ENCODE data around the gene ITGA1. TPM values are rescaled to one million over a fixed set of nuclear protein-coding genes. Genes with fewer than 3 reads are reported as not detected.

The ITGA1 gene
- total and polyA plus RNA-seq, 2 donors from 2014 or later, result 13.3 to 65.6 TPM

- no peaks in the 10 kb centered on the region for H3K36me3 ChIP-seq (ENCODE audit: control insufficient read depth in 2 of 3, insufficient read depth in 3 of 3, low read length in 3 of 3)
- H3K9me3 ChIP-seq (ENCODE audit: control insufficient read depth in 2 of 3, insufficient read depth in 1 of 3, low read length in 3 of 3), result no peaks in the 10 kb centered on the region
- H3K27ac ChIP-seq (ENCODE audit: low read depth in 2 of 2, low read length in 2 of 2), result no peak overlapping the region
- intact Hi-C loops (cut with DNase I), result no loop called here
- H3K9ac ChIP-seq (ENCODE audit: low read length in 3 of 3), result no peak overlapping the region
- no peak overlapping the region for H3K4me3 ChIP-seq (ENCODE audit: low read length in 3 of 3)
- DNase-seq (no peak), FAIRE-seq (no peak)
- no peak for TF ChIP-seq CTCF (IDR thresholded peaks at IDR 0.05; ENCODE audit: borderline replicate concordance, extremely low read depth, insufficient read depth)
- H3K4me1 ChIP-seq (ENCODE audit: control insufficient read depth in 2 of 3, insufficient read depth in 2 of 3, low read depth in 1 of 3, low read length in 3 of 3), result no peaks in the 10 kb centered on the region
- no peaks in the 10 kb centered on the region for H3K27me3 ChIP-seq (ENCODE audit: control insufficient read depth, insufficient read depth, low read length)
These were observed 42.9 kb downstream of the ITGA1 start for GRCh38 chr5:52830650-52831049.

DNA sequence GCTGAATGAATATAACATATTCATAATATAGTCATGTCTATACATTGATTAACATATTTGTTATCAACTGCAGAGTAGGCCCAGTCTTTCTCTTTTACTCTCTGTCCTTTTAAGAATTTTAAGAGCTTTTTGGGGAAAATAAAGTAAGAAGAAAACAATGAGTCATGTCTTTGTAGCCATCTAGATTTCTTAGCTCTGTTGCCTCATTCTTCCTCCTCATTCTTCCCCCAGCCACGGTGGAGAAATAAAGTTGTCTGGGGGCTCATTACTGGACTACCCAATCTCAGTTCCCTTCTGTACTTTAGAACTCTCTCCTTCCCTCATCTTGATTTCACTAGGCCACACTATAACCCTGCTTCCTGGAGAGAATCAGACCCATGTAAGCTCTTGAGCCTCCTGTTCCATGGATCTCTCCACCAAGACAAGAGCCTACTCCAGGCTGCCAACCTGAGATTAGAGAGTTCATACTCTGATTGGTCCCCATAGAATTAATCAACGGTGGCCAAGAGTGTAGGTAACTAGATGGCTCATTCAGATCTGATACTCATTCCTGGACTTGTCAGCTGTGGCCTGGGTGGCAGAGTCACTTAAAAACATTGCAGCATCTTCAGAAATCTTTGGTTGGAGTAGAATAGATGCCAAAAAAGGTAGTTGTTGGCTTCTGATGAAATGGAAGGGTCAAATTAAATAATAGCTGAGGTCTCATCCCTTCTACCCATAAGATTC lies 44.2 kb downstream of the ITGA1 start:
- no peaks in the 10 kb centered on the region for H3K9me3 ChIP-seq (ENCODE audit: control insufficient read depth in 2 of 3, insufficient read depth in 1 of 3, low read length in 3 of 3)
- H3K4me3 ChIP-seq (ENCODE audit: low read length in 3 of 3), result no peak overlapping the region
- H3K4me1 ChIP-seq (ENCODE audit: control insufficient read depth in 2 of 3, insufficient read depth in 2 of 3, low read depth in 1 of 3, low read length in 3 of 3), result no peaks in the 10 kb centered on the region
- H3K9ac ChIP-seq (ENCODE audit: low read length in 3 of 3), result no peak overlapping the region
- H3K36me3 ChIP-seq (ENCODE audit: control insufficient read depth in 2 of 3, insufficient read depth in 3 of 3, low read length in 3 of 3), result no peaks in the 10 kb centered on the region
- intact Hi-C loops (cut with DNase I), result no loop called here
- no peak for TF ChIP-seq CTCF (IDR thresholded peaks at IDR 0.05; ENCODE audit: borderline replicate concordance, extremely low read depth, insufficient read depth)
- DNase-seq, result no peak
- no peak overlapping the region for H3K27ac ChIP-seq (ENCODE audit: low read depth in 2 of 2, low read length in 2 of 2)
- H3K27me3 ChIP-seq (ENCODE audit: control insufficient read depth, insufficient read depth, low read length), result no peaks in the 10 kb centered on the region
- FAIRE-seq, result no peak

GRCh38 chr5:52834320-52834719 lies 46.6 kb downstream of the ITGA1 start:
- H3K9me3 ChIP-seq (ENCODE audit: control insufficient read depth in 2 of 3, insufficient read depth in 1 of 3, low read length in 3 of 3), result no peaks in the 10 kb centered on the region
- TF ChIP-seq CTCF (IDR thresholded peaks at IDR 0.05; ENCODE audit: borderline replicate concordance, extremely low read depth, insufficient read depth), result no peak
- no peaks in the 10 kb centered on the region for H3K36me3 ChIP-seq (ENCODE audit: control insufficient read depth in 2 of 3, insufficient read depth in 3 of 3, low read length in 3 of 3)
- no peak overlapping the region for H3K4me3 ChIP-seq (ENCODE audit: low read length in 3 of 3)
- peak overlapping the region in 1 of 2 donors; percentile 14 for H3K27ac ChIP-seq (ENCODE audit: low read depth in 2 of 2, low read length in 2 of 2)
- DNase-seq (no peak), FAIRE-seq (no peak)
- intact Hi-C loops (cut with DNase I), result no loop called here
- peaks cover 3 to 12% (median 9%) of the 10 kb centered on the region in 3 donors for H3K4me1 ChIP-seq (ENCODE audit: control insufficient read depth in 2 of 3, insufficient read depth in 2 of 3, low read depth in 1 of 3, low read length in 3 of 3)
- no peaks in the 10 kb centered on the region for H3K27me3 ChIP-seq (ENCODE audit: control insufficient read depth, insufficient read depth, low read length)
- no peak overlapping the region for H3K9ac ChIP-seq (ENCODE audit: low read length in 3 of 3)
